HCT116 (cell line): ENCODE data around the gene MAP1LC3B2. TPM values are rescaled to one million over a fixed set of nuclear protein-coding genes. Genes with fewer than 3 reads are reported as not detected.

Source experiments
- ATAC-seq: fragments of 200-7000 bp; cut with Tn5 transposase; 2 replicates; pipeline ENCODE4 v1.9.1; 2020; ENCODE audit warnings: mild to moderate bottlenecking, moderate library complexity
- BruUV-seq: library from RNA; stranded (reverse); fragments of 400-500 nt; replicated peaks from 2 replicates; lab custom pipeline; 2021; lab: Mats Ljungman, UMichigan
- CTCF ChIA-PET: fragments of 300-600 bp; sonication (Branson Sonifier 250); formaldehyde crosslinking; loops from one replicate; lab custom pipeline; 2021; ENCODE audit warnings: antibody characterized with exemption; lab: Charles Lee
- POLR2A ChIA-PET: fragments of 300-600, 350-600 bp; sonication (Branson Sonifier 250); formaldehyde crosslinking; loops from one replicate; lab custom pipeline; 2021; ENCODE audit warnings: antibody characterized with exemption; lab: Charles Lee
- RAD21 ChIA-PET, 2 experiments: fragments of 300-600 bp; sonication (Branson Sonifier 250); formaldehyde crosslinking; loops; one replicate each; lab custom pipeline; 2023; ENCODE audit warnings: low total read pairs in 2 of 2; ENCODE audit not compliant: uncharacterized antibody in 2 of 2, unreplicated experiment in 2 of 2, low non-redundant PET in 1 of 2; lab: Charles Lee
- DNase-seq: peaks from one replicate; pipeline ENCODE4 v3.0.0-alpha.2; 2010; ENCODE audit warnings: low read depth, low spot score
- H2AFZ ChIP-seq: fragments of 200-600 bp; shearing (Covaris generic), sonication (generic); 2 replicates; pipeline ENCODE4 v1.6.1; 2017; ENCODE audit warnings: low read depth, mixed run types, mixed read lengths, antibody characterized with exemption, low read length; ENCODE audit not compliant: poor library complexity, severe bottlenecking
- H3K27ac ChIP-seq: 2 replicates; pipeline ENCODE4 v1.5.1; 2012; ENCODE audit warnings: low read depth, low read length
- H3K27me3 ChIP-seq: fragments of 200-600 bp; sonication (generic); 2 replicates; pipeline ENCODE4 v1.6.1; 2016; ENCODE audit warnings: mixed run types, low read length, mixed read lengths; ENCODE audit not compliant: insufficient read depth
- H3K36me3 ChIP-seq, 2 experiments: fragments of 200-500 bp in 1 of 2; fragments of 200-600 bp in 1 of 2; sonication (Bioruptor generic) in 1 of 2; sonication (generic) in 1 of 2; 2 replicates each; pipeline versions ENCODE4 v1.5.1 to v1.6.1; 2014 to 2016; ENCODE audit warnings: low read length in 2 of 2, inconsistent platforms in 1 of 2, mixed read lengths in 1 of 2, mixed run types in 1 of 2; ENCODE audit not compliant: insufficient read depth in 2 of 2, control insufficient read depth in 1 of 2
- H3K4me1 ChIP-seq, 2 experiments: fragments of 200-600 bp in 1 of 2; sonication (generic) in 1 of 2; 2 replicates each; pipeline versions ENCODE4 v1.5.1 to v1.6.1; 2012 to 2017; ENCODE audit warnings: low read length in 2 of 2, inconsistent platforms in 1 of 2, mild to moderate bottlenecking in 1 of 2, mixed read lengths in 1 of 2, mixed run types in 1 of 2, moderate library complexity in 1 of 2; ENCODE audit not compliant: insufficient read depth in 2 of 2, control insufficient read depth in 1 of 2
- H3K4me2 ChIP-seq: fragments of 200-600 bp; sonication (generic); 2 replicates; pipeline ENCODE4 v1.6.1; 2017; ENCODE audit warnings: mixed run types, low read length, mixed read lengths
- H3K4me3 ChIP-seq, 2 experiments: fragments of 200-600 bp in 1 of 2; sonication (generic) in 1 of 2; replicated peaks in 1 of 2; 2 replicates each; pipeline ENCODE4 v1.5.1; 2011 to 2016; ENCODE audit warnings: low read length in 2 of 2, control low read depth in 1 of 2, low read depth in 1 of 2, mild to moderate bottlenecking in 1 of 2, mixed read lengths in 1 of 2, mixed run types in 1 of 2
- H3K79me2 ChIP-seq: fragments of 200-600 bp; sonication (generic); 2 replicates; pipeline ENCODE4 v1.6.1; 2017; ENCODE audit warnings: mild to moderate bottlenecking, mixed run types, low read length, moderate library complexity, mixed read lengths; ENCODE audit not compliant: insufficient read depth
- H3K9ac ChIP-seq: fragments of 200-600 bp; sonication (generic); 2 replicates; pipeline ENCODE4 v1.6.1; 2016; ENCODE audit warnings: low read length, mixed read lengths
- H3K9me2 ChIP-seq: fragments of 200-600 bp; sonication (generic), shearing (Covaris generic); 2 replicates; pipeline ENCODE4 v1.6.1; 2017; ENCODE audit warnings: mixed run types, mild to moderate bottlenecking, moderate library complexity; ENCODE audit not compliant: insufficient read depth
- H3K9me3 ChIP-seq, 2 experiments: fragments of 200-500 bp in 1 of 2; fragments of 200-600 bp in 1 of 2; sonication (Bioruptor generic) in 1 of 2; sonication (generic) in 1 of 2; 2 replicates each; pipeline ENCODE4 v1.6.1; 2014 to 2017; ENCODE audit warnings: low read length in 2 of 2, mixed read lengths in 2 of 2, inconsistent platforms in 1 of 2, low read depth in 1 of 2, mild to moderate bottlenecking in 1 of 2, mixed run types in 1 of 2, moderate library complexity in 1 of 2; ENCODE audit not compliant: control insufficient read depth in 1 of 2, insufficient read depth in 1 of 2
- H4K20me1 ChIP-seq: fragments of 200-600 bp; sonication (generic), shearing (Covaris generic); 2 replicates; pipeline ENCODE4 v1.6.1; 2017; ENCODE audit warnings: mixed run types, mild to moderate bottlenecking, moderate library complexity; ENCODE audit not compliant: insufficient read depth
- CBX3 ChIP-seq: IDR thresholded peaks from 2 replicates; pipeline ENCODE4 v1.6.1; 2012; ENCODE audit warnings: low read depth
- MAX ChIP-seq: IDR thresholded peaks from 2 replicates; pipeline ENCODE4 v1.6.1; 2012
- POLR2A ChIP-seq: IDR thresholded peaks from 2 replicates; pipeline ENCODE4 v1.7.0; 2011; ENCODE audit warnings: borderline replicate concordance; ENCODE audit not compliant: insufficient read depth, insufficient read length; ENCODE audit errors: extremely low read depth
- ZFX ChIP-seq: fragments of 450-650 bp; IDR thresholded peaks from 2 replicates; pipeline ENCODE4 v1.6.1; 2017
- intact Hi-C: fragments of 100-400 bp; cut with micrococcal nuclease; formaldehyde crosslinking; loops from 2 replicates; pipeline ENCODE4 v1.10.0; 2022
- total RNA-seq: library from RNA; stranded (reverse); gene quantifications from one replicate; pipeline ENCODE4 v1.2.1, GENCODE V29; 2021; ENCODE audit not compliant: unreplicated experiment
- TF ChIP-seq, protein P1 (sequence below): IDR thresholded peaks from 2 replicates; pipeline ENCODE4 v1.6.1; 2011; ENCODE audit warnings: mild to moderate bottlenecking, low read length, moderate library complexity; ENCODE audit not compliant: insufficient replicate concordance; ENCODE audit errors: extremely low read depth
- TF ChIP-seq, protein P2 (sequence below): IDR thresholded peaks from 2 replicates; pipeline ENCODE4 v1.6.1; 2012
- TF ChIP-seq, protein P3 (sequence below), 3 experiments: fragments of 200-600 bp in 1 of 3; sonication (generic) in 1 of 3; IDR thresholded peaks in 2 of 3; conservative IDR thresholded peaks in 1 of 3; 2 replicates each; pipeline ENCODE4 v1.5.1; 2012 to 2017; ENCODE audit warnings: low read depth in 2 of 3, low read length in 2 of 3, antibody characterized with exemption in 1 of 3, borderline replicate concordance in 1 of 3, control low read depth in 1 of 3, mild to moderate bottlenecking in 1 of 3, mixed read lengths in 1 of 3, mixed run types in 1 of 3, moderate library complexity in 1 of 3; ENCODE audit not compliant: insufficient read depth in 1 of 3

MAP1LC3B2 gene
- total RNA-seq, 1 experiment from 2014 or later, result 4.7 TPM

GRCh38 chr12:116616536-116617248 lies 57.5 kb downstream of the MAP1LC3B2 start:
- ATAC-seq (no peak), DNase-seq (no peak)
- no peak overlapping the region for H3K27ac ChIP-seq
- ChIA-PET CTCF (no interaction called here), POLR2A (no interaction called here)
- no peaks in the 10 kb centered on the region for H3K9me2 ChIP-seq
- H3K9ac ChIP-seq, result no peak overlapping the region
- peaks cover 0 to 16% of the 10 kb centered on the region in 2 experiments; a peak in 1 of 4 replicates for H3K4me1 ChIP-seq
- H3K79me2 ChIP-seq, result no peaks in the 10 kb centered on the region
- no peak overlapping the region for H3K4me3 ChIP-seq
- no TSS peak for BruUV-seq
- H3K36me3 ChIP-seq, result no peaks in the 10 kb centered on the region
- H3K4me2 ChIP-seq, result no peak overlapping the region
- H3K9me3 ChIP-seq, result peaks cover 0 to 8% of the 10 kb centered on the region in 2 experiments; a peak in 2 of 4 replicates
- TF ChIP-seq ZFX (no peak), MAX (no peak), POLR2A (no peak), CBX3 (no peak)
- TF ChIP-seq, protein P1, sequence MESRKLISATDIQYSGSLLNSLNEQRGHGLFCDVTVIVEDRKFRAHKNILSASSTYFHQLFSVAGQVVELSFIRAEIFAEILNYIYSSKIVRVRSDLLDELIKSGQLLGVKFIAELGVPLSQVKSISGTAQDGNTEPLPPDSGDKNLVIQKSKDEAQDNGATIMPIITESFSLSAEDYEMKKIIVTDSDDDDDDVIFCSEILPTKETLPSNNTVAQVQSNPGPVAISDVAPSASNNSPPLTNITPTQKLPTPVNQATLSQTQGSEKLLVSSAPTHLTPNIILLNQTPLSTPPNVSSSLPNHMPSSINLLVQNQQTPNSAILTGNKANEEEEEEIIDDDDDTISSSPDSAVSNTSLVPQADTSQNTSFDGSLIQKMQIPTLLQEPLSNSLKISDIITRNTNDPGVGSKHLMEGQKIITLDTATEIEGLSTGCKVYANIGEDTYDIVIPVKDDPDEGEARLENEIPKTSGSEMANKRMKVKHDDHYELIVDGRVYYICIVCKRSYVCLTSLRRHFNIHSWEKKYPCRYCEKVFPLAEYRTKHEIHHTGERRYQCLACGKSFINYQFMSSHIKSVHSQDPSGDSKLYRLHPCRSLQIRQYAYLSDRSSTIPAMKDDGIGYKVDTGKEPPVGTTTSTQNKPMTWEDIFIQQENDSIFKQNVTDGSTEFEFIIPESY, result no peak
- TF ChIP-seq, protein P2, sequence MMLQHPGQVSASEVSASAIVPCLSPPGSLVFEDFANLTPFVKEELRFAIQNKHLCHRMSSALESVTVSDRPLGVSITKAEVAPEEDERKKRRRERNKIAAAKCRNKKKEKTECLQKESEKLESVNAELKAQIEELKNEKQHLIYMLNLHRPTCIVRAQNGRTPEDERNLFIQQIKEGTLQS, result no peak
- TF ChIP-seq, protein P3, sequence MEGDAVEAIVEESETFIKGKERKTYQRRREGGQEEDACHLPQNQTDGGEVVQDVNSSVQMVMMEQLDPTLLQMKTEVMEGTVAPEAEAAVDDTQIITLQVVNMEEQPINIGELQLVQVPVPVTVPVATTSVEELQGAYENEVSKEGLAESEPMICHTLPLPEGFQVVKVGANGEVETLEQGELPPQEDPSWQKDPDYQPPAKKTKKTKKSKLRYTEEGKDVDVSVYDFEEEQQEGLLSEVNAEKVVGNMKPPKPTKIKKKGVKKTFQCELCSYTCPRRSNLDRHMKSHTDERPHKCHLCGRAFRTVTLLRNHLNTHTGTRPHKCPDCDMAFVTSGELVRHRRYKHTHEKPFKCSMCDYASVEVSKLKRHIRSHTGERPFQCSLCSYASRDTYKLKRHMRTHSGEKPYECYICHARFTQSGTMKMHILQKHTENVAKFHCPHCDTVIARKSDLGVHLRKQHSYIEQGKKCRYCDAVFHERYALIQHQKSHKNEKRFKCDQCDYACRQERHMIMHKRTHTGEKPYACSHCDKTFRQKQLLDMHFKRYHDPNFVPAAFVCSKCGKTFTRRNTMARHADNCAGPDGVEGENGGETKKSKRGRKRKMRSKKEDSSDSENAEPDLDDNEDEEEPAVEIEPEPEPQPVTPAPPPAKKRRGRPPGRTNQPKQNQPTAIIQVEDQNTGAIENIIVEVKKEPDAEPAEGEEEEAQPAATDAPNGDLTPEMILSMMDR (IDR thresholded peaks at IDR 0.05 in 2 of 3, conservative IDR thresholded peaks at IDR 0.05 in 1 of 3; ENCODE audit: borderline replicate concordance in 1 of 3, insufficient read depth in 1 of 3, low read depth in 2 of 3, low read length in 2 of 3), result no peak
- TF ChIP-seq, all 23 proteins: peak for 0
- no peak overlapping the region for H2AFZ ChIP-seq
- H4K20me1 ChIP-seq, result no peaks in the 10 kb centered on the region
- intact Hi-C loops, result no loop called here
- H3K27me3 ChIP-seq, result no peaks in the 10 kb centered on the region
- RAD21 ChIA-PET, result no interaction called here
